SK-N-MC (cell line): ENCODE data around the gene METTL27.

Source experiments
- DNase-seq: peaks from one replicate; pipeline ENCODE4 v3.0.0-alpha.2; 2011; ENCODE audit warnings: low read depth, low spot score
- H3K27ac ChIP-seq: fragments of 200-600 bp; sonication (generic); 2 replicates; pipeline ENCODE4 v1.5.1; 2016; ENCODE audit warnings: mixed run types
- H3K36me3 ChIP-seq: fragments of 200-600 bp; sonication (generic); 2 replicates; pipeline ENCODE4 v1.6.1; 2017; ENCODE audit warnings: antibody characterized with exemption, low read length, mixed read lengths; ENCODE audit not compliant: insufficient read depth
- H3K4me3 ChIP-seq: fragments of 200-600 bp; sonication (generic); 2 replicates; pipeline ENCODE4 v1.5.1; 2016
- H3K9ac ChIP-seq: fragments of 200-600 bp; sonication (generic); 2 replicates; pipeline ENCODE4 v1.8.0; 2017; ENCODE audit warnings: mixed run types, mixed read lengths; ENCODE audit not compliant: insufficient read length
- H3K9me3 ChIP-seq: fragments of 200-600 bp; sonication (generic); 2 replicates; pipeline ENCODE4 v1.6.1; 2017; ENCODE audit warnings: low read depth, mild to moderate bottlenecking, antibody characterized with exemption, low read length, moderate library complexity, mixed read lengths
- EZH2 ChIP-seq: fragments of 200-600 bp; sonication (generic); IDR thresholded peaks from one replicate; pipeline ENCODE4 v1.6.1; 2017; ENCODE audit warnings: antibody characterized with exemption
- FOXP2 ChIP-seq: optimal IDR thresholded peaks from 2 replicates; pipeline ENCODE3; 2011; ENCODE audit warnings: mild to moderate bottlenecking, moderate library complexity; ENCODE audit not compliant: insufficient read depth; ENCODE audit errors: extremely low read length, control extremely low read depth
- POLR2AphosphoS5 ChIP-seq: IDR thresholded peaks from 2 replicates; pipeline ENCODE4 v1.6.1; 2012; ENCODE audit warnings: mild to moderate bottlenecking, low read depth, low read length, borderline replicate concordance

The METTL27 gene

DNA sequence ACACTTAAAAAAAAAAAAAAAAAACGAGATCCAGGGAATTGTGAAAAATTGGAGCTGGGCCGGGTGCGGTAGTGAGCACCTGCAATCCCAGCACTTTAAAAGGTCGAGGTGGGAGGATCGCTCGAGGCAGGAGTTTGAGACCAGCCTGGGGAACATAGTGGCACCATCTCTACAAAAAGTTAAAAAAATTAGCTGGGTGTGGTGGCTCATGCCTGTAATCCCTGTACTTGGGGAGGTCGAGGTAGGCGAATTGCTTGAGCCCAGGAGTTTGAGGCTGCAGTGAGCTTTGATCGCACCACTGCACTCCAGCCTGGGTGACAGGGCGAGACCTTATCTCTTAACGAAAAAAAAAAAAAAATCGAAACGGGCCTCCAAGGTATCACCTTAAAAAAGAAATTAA is 9.5 kb downstream of the METTL27 start:
- Histone ChIP-seq H3K9ac (no peak overlapping the region), H3K36me3 (no peaks in the 10 kb centered on the region), H3K4me3 (no peak overlapping the region), H3K27ac (no peak overlapping the region), H3K9me3 (no peaks in the 10 kb centered on the region)
- no peak for TF ChIP-seq POLR2AphosphoS5
- TF ChIP-seq FOXP2: no peak
- TF ChIP-seq EZH2: no peak
- no peak for DNase-seq

DNA sequence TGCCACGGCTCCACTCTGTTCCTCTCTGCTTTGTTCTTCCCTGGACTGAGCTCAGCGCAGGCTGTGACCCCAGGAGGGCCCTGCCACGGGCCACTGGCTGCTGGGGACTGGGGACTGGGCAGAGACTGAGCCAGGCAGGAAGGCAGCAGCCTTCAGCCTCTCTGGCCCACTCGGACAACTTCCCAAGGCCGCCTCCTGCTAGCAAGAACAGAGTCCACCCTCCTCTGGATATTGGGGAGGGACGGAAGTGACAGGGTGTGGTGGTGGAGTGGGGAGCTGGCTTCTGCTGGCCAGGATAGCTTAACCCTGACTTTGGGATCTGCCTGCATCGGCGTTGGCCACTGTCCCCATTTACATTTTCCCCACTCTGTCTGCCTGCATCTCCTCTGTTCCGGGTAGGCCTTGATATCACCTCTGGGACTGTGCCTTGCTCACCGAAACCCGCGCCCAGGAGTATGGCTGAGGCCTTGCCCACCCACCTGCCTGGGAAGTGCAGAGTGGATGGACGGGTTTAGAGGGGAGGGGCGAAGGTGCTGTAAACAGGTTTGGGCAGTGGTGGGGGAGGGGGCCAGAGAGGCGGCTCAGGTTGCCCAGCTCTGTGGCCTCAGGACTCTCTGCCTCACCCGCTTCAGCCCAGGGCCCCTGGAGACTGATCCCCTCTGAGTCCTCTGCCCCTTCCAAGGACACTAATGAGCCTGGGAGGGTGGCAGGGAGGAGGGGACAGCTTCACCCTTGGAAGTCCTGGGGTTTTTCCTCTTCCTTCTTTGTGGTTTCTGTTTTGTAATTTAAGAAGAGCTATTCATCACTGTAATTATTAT is 10.3 kb downstream of the METTL27 start:
- TF ChIP-seq EZH2 (no peak), FOXP2 (no peak), POLR2AphosphoS5 (no peak)
- Histone ChIP-seq H3K36me3 (no peaks in the 10 kb centered on the region), H3K4me3 (no peak overlapping the region), H3K27ac (no peak overlapping the region), H3K9ac (no peak overlapping the region), H3K9me3 (no peaks in the 10 kb centered on the region)
- DNase-seq: no peak

DNA sequence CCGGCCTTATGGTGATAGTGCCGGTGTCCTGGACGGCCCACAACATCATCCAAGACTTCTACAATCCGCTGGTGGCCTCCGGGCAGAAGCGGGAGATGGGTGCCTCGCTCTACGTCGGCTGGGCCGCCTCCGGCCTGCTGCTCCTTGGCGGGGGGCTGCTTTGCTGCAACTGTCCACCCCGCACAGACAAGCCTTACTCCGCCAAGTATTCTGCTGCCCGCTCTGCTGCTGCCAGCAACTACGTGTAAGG is 10.8 kb downstream of the METTL27 start:
- Histone ChIP-seq H3K9me3 (no peaks in the 10 kb centered on the region), H3K9ac (no peak overlapping the region), H3K27ac (no peak overlapping the region), H3K36me3 (no peaks in the 10 kb centered on the region), H3K4me3 (no peak overlapping the region)
- TF ChIP-seq FOXP2: no peak
- no peak for TF ChIP-seq POLR2AphosphoS5
- no peak for TF ChIP-seq EZH2
- DNase-seq: no peak

DNA sequence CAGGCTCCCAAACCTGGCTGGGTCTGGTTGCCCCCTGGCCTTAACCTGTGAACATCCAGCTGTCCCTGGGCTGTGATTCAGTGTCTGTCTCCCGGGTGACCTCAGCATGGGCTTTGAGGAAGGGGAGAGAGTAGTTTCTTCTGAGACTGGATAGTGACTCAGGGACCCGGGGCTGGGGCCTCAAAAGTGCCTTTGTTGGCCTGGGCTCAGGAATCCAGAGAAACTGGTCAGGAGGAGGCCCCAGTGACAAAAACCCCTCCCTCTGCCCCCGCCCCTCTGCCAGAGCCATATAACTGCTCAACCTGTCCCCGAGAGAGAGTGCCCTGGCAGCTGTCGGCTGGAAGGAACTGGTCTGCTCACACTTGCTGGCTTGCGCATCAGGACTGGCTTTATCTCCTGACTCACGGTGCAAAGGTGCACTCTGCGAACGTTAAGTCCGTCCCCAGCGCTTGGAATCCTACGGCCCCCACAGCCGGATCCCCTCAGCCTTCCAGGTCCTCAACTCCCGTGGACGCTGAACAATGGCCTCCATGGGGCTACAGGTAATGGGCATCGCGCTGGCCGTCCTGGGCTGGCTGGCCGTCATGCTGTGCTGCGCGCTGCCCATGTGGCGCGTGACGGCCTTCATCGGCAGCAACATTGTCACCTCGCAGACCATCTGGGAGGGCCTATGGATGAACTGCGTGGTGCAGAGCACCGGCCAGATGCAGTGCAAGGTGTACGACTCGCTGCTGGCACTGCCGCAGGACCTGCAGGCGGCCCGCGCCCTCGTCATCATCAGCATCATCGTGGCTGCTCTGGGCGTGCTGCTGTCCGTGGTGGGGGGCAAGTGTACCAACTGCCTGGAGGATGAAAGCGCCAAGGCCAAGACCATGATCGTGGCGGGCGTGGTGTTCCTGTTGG is 11.4 kb downstream of the METTL27 start, which contains the start of gene CLDN4:
CLDN4 (plus strand) TSS at position 316 of the 903 bp plus-strand sequence; CDS start at position 522, 206 bp downstream.
- H3K9ac ChIP-seq: no peak within 1 kb of the TSS
- DNase-seq: no peak
- no peak for TF ChIP-seq POLR2AphosphoS5
- TF ChIP-seq EZH2: no peak
- TF ChIP-seq FOXP2: no peak
- no peak within 1 kb of the TSS for H3K4me3 ChIP-seq
- no peaks in the 10 kb centered on the region for H3K9me3 ChIP-seq
- H3K27ac ChIP-seq: no peak within 1 kb of the TSS
- H3K36me3 ChIP-seq: no peaks in the 10 kb centered on the region

DNA sequence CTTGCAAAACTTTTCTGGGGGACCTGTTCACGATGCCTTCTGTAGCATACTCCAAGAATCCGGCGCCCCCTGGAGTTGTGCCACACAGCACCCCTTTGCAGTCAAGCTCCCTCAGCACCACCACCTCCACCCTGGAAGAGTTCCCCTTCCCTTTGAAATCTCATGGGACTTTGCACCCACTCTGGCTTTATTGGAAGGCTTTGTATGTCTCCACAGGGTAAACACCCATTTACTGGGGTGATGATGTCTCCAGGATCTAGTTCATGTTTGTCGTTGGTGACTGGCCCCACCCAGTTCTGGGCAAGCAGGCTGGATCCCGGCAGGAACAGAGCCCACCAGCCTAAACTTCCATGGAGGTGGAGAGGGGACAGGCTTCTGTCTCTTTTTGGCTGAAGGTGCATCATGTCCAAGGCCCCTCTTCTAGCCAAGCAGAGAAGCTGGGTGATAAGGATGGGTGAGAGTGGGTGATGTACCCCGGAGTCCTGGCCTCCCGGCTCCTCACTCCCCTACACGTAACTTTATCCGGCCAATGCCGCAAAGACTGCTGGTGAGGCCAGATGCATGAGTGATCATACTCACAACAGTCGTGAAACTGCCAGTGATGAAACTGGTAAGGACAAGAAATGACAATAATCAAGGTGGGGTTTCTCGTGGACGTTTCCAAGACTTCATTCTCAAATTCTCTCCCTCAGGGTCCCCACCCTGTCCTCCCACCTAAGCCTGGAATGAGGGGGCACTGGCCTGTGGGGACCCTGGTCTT is 12.2 kb downstream of the METTL27 start:
- no peaks in the 10 kb centered on the region for H3K36me3 ChIP-seq
- H3K9me3 ChIP-seq: no peaks in the 10 kb centered on the region
- no peak for DNase-seq
- H3K4me3 ChIP-seq: no peak overlapping the region
- no peak for TF ChIP-seq FOXP2
- no peak for TF ChIP-seq POLR2AphosphoS5
- no peak for TF ChIP-seq EZH2
- H3K27ac ChIP-seq: no peak overlapping the region
- H3K9ac ChIP-seq: no peak overlapping the region

DNA sequence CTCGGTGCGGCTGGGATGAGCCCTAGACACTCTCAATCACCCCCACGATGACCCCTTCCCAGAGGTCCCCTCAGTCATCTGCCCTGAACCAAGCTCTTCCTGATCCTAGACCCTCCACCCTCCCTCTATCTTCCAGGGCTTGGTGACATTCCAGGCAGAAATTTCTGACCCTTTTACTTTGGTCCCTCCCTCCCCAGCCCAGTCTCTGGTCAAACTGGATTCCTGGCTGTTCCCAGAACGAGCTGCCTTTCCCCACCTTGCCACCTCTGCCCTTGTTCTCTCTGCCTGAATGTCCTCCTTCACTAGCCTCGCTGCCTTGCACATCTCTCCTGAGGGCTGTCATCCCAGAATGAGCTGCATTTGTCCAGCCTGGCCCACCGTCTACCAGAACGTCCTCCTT is 12.8 kb downstream of the METTL27 start:
- no peak overlapping the region for H3K4me3 ChIP-seq
- no peak overlapping the region for H3K27ac ChIP-seq
- H3K9ac ChIP-seq: no peak overlapping the region
- no peaks in the 10 kb centered on the region for H3K36me3 ChIP-seq
- no peaks in the 10 kb centered on the region for H3K9me3 ChIP-seq
- no peak for TF ChIP-seq POLR2AphosphoS5
- no peak for TF ChIP-seq FOXP2
- no peak for TF ChIP-seq EZH2
- no peak for DNase-seq

DNA sequence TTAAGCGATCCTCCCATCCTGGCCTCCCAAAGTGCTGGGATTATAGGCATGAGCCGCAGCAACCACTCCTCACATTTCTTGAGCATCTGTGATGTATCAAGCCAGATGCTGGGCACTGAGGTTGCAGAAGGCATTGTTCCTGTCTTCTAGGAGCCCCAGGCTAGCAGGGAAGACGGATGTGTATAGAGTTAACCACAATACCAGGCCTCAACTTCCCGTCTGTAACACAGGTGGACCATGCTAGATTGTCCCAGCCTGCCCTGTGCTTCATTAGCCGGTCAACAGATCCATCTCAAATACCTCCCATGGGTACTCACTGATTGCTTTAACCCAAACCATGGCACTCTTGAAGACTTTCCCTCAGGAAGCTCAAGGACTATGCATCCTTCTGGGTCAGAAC is 13.3 kb downstream of the METTL27 start:
- TF ChIP-seq POLR2AphosphoS5: no peak
- no peak for TF ChIP-seq EZH2
- no peak for TF ChIP-seq FOXP2
- Histone ChIP-seq H3K9me3 (no peaks in the 10 kb centered on the region), H3K9ac (no peak overlapping the region), H3K36me3 (no peaks in the 10 kb centered on the region), H3K4me3 (no peak overlapping the region), H3K27ac (no peak overlapping the region)
- DNase-seq: no peak

DNA sequence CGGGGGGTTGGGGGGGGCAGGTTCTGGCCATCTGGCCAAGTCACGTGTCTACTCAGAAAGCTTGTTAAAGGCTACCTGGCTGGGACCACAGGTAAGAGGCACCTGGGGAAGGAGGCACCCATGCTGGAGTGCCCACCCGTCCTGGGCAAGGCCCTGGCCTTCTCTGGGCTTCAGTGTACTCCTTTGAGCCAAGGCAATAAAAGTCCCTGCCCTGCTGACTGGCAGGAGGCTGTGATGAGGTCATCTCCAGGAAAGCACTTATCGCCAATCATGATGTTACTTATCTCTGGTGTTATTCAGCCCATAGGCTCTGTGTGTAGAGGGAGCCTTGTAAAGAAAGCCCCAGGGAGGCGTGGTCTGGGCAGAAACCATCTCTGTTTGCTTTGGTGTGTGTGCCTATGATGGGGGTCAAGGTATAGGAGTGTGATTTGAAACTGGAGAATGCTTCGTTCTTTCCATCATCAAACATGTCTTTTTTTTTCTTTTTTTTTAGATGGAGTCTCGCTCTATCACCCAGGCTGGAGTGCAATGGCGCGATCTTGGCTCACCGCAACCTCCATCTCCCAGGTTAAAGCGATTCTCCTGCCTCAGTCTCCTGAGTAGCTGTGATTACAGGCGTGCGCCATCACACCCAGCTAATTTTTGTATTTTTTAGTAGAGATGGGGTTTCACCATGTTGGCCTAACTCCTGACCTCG is 14.1 kb downstream of the METTL27 start:
- Histone ChIP-seq H3K9ac (no peak overlapping the region), H3K27ac (no peak overlapping the region), H3K4me3 (no peak overlapping the region), H3K9me3 (no peaks in the 10 kb centered on the region), H3K36me3 (no peaks in the 10 kb centered on the region)
- no peak for DNase-seq
- TF ChIP-seq POLR2AphosphoS5: no peak
- TF ChIP-seq FOXP2: no peak
- no peak for TF ChIP-seq EZH2
